Neural progenitor cell (in vitro differentiated cells): ENCODE data around the gene FOXL3. TPM values are rescaled to one million over a fixed set of nuclear protein-coding genes. Genes with fewer than 3 reads are reported as not detected.

Experiments
- DNase-seq: peaks from one replicate; pipeline ENCODE4 v3.0.0-alpha.2; 2016; ENCODE audit warnings: low spot score
- H2AFZ ChIP-seq: fragments of 200-600 bp; sonication (generic); replicated peaks from 2 replicates; pipeline ENCODE4 v1.6.1; 2016; ENCODE audit warnings: antibody characterized with exemption
- H3F3A ChIP-seq: fragments of 200-600 bp; sonication (generic); 2 replicates; pipeline ENCODE4 v1.6.1; 2016; ENCODE audit warnings: antibody characterized with exemption, low read depth
- H3K27ac ChIP-seq: fragments of 200-600 bp; sonication (generic); 2 replicates; pipeline ENCODE4 v1.5.1; 2016; ENCODE audit warnings: mild to moderate bottlenecking
- H3K27me3 ChIP-seq: fragments of 200-600 bp; sonication (generic); 2 replicates; pipeline ENCODE4 v1.6.1; 2016; ENCODE audit warnings: mild to moderate bottlenecking, moderate library complexity
- H3K36me3 ChIP-seq: fragments of 200-600 bp; sonication (generic); 2 replicates; pipeline ENCODE4 v1.5.1; 2016
- H3K4me1 ChIP-seq: fragments of 200-600 bp; sonication (generic); 2 replicates; pipeline ENCODE4 v1.6.1; 2016; ENCODE audit warnings: mixed run types
- H3K4me2 ChIP-seq: fragments of 200-600 bp; sonication (generic); 2 replicates; pipeline ENCODE4 v1.6.1; 2016
- H3K4me3 ChIP-seq: fragments of 200-600 bp; sonication (generic); 2 replicates; pipeline ENCODE4 v1.5.1; 2016
- H3K79me2 ChIP-seq: fragments of 200-600 bp; sonication (generic); 2 replicates; pipeline ENCODE4 v1.6.1; 2016; ENCODE audit warnings: low read depth
- H3K9ac ChIP-seq: fragments of 200-600 bp; sonication (generic); 2 replicates; pipeline ENCODE4 v1.6.1; 2016
- H3K9me3 ChIP-seq: fragments of 200-600 bp; sonication (generic); 2 replicates; pipeline ENCODE4 v1.5.1; 2016; ENCODE audit warnings: low read depth
- H4K20me1 ChIP-seq: fragments of 200-600 bp; sonication (generic); 2 replicates; pipeline ENCODE4 v1.6.1; 2016; ENCODE audit warnings: low read depth
- H3K27ac Mint-ChIP-seq: 3 replicates; pipeline ENCODE4 v1.8.0; 2021; ENCODE audit warnings: mixed read lengths
- H3K27me3 Mint-ChIP-seq: 2 replicates; pipeline ENCODE4 v1.8.0; 2022; ENCODE audit warnings: low read depth, mild to moderate bottlenecking, inconsistent platforms, moderate library complexity, mixed read lengths; ENCODE audit not compliant: insufficient read depth
- H3K36me3 Mint-ChIP-seq: 3 replicates; pipeline ENCODE4 v1.8.0; 2021; ENCODE audit warnings: mixed read lengths
- H3K4me1 Mint-ChIP-seq: 3 replicates; pipeline ENCODE4 v1.8.0; 2021; ENCODE audit warnings: mixed read lengths
- H3K4me3 Mint-ChIP-seq: 3 replicates; pipeline ENCODE4 v1.8.0; 2021; ENCODE audit warnings: mild to moderate bottlenecking, moderate library complexity, mixed read lengths
- H3K9me3 Mint-ChIP-seq: 3 replicates; pipeline ENCODE4 v1.8.0; 2020; ENCODE audit warnings: mixed read lengths
- CTCF ChIP-seq: fragments of 200-600 bp; sonication (generic); IDR thresholded peaks from 2 replicates; pipeline ENCODE4 v1.5.1; 2017; ENCODE audit warnings: antibody characterized with exemption, mild to moderate bottlenecking
- EZH2 ChIP-seq: fragments of 200-600 bp; sonication (generic); IDR thresholded peaks from 2 replicates; pipeline ENCODE4 v1.6.1; 2017; ENCODE audit warnings: antibody characterized with exemption, mild to moderate bottlenecking, moderate library complexity
- EZH2phosphoT487 ChIP-seq: fragments of 200-600 bp; sonication (generic); IDR thresholded peaks from 2 replicates; pipeline ENCODE4 v1.6.1; 2017; ENCODE audit warnings: antibody characterized with exemption
- total RNA-seq: library from RNA; depleted of rRNA; stranded (reverse); fragments of >200 nt; gene quantifications from 2 replicates; pipeline ENCODE4 v1.2.3, GENCODE V29; 2015; ENCODE audit warnings: low replicate concordance

Gene FOXL3
- total RNA-seq, 1 donor from 2014 or later = not detected

GRCh38 chr7:279821-280220, 10.1 kb upstream of the FOXL3 start:
- no peak for TF ChIP-seq EZH2phosphoT487
- no peak for TF ChIP-seq CTCF
- TF ChIP-seq EZH2 = no peak
- no peaks in the 10 kb centered on the region for H3K27me3 ChIP-seq
- Mint-ChIP-seq H3K9me3 (peaks cover 19% of the 10 kb centered on the region), H3K36me3 (peaks cover 3% of the 10 kb centered on the region), H3K4me1 (no peaks in the 10 kb centered on the region), H3K4me3 (no peak overlapping the region), H3K27me3 (no peaks in the 10 kb centered on the region), H3K27ac (no peak overlapping the region)
- no peaks in the 10 kb centered on the region for H3K4me1 ChIP-seq
- no peak overlapping the region for H3K4me2 ChIP-seq
- H3K9me3 ChIP-seq = no peaks in the 10 kb centered on the region
- H3K27ac ChIP-seq = no peak overlapping the region
- H3F3A ChIP-seq = no peaks in the 10 kb centered on the region
- no peak for DNase-seq
- H3K36me3 ChIP-seq = no peaks in the 10 kb centered on the region
- H2AFZ ChIP-seq = no peak overlapping the region
- no peaks in the 10 kb centered on the region for H4K20me1 ChIP-seq
- no peak overlapping the region for H3K4me3 ChIP-seq
- no peaks in the 10 kb centered on the region for H3K79me2 ChIP-seq
- H3K9ac ChIP-seq = no peak overlapping the region

GRCh38 chr7:280461-280860, 9.5 kb upstream of the FOXL3 start:
- no peaks in the 10 kb centered on the region for H3K9me3 ChIP-seq
- no peak for DNase-seq
- no peak overlapping the region for H3K27ac Mint-ChIP-seq

GRCh38 chr7:281637-282036, 8.3 kb upstream of the FOXL3 start:
- H3K4me3 ChIP-seq = no peak overlapping the region
- no peaks in the 10 kb centered on the region for H3K4me1 ChIP-seq
- no peaks in the 10 kb centered on the region for H3K36me3 ChIP-seq
- no peak overlapping the region for H3K27ac ChIP-seq
- H3K9ac ChIP-seq = no peak overlapping the region
- no peak overlapping the region for H3K4me2 ChIP-seq
- H3K27me3 Mint-ChIP-seq = peaks cover 4% of the 10 kb centered on the region
- H3K27me3 ChIP-seq = no peaks in the 10 kb centered on the region
- no peaks in the 10 kb centered on the region for H4K20me1 ChIP-seq
- no peak overlapping the region for H2AFZ ChIP-seq
- no peaks in the 10 kb centered on the region for H3F3A ChIP-seq
- peaks cover 3% of the 10 kb centered on the region for H3K36me3 Mint-ChIP-seq
- no peak overlapping the region for H3K4me3 Mint-ChIP-seq
- no peak for TF ChIP-seq CTCF
- TF ChIP-seq EZH2 = no peak
- no peak for TF ChIP-seq EZH2phosphoT487
- no peaks in the 10 kb centered on the region for H3K9me3 ChIP-seq
- H3K27ac Mint-ChIP-seq = no peak overlapping the region
- H3K4me1 Mint-ChIP-seq = no peaks in the 10 kb centered on the region
- no peaks in the 10 kb centered on the region for H3K79me2 ChIP-seq
- DNase-seq = no peak
- peaks cover 10% of the 10 kb centered on the region for H3K9me3 Mint-ChIP-seq

More at GRCh38 chr7:280461-280860, 9.5 kb upstream of the FOXL3 start:
- Histone ChIP-seq H2AFZ (no peak overlapping the region), H3K27ac (no peak overlapping the region), H3K4me3 (no peak overlapping the region), H3K27me3 (no peaks in the 10 kb centered on the region), H3K36me3 (no peaks in the 10 kb centered on the region), H3K9ac (no peak overlapping the region), H4K20me1 (no peaks in the 10 kb centered on the region), H3K4me1 (no peaks in the 10 kb centered on the region), H3F3A (no peaks in the 10 kb centered on the region), H3K4me2 (no peak overlapping the region), H3K79me2 (no peaks in the 10 kb centered on the region)
- Mint-ChIP-seq H3K36me3 (peaks cover 3% of the 10 kb centered on the region), H3K4me1 (no peaks in the 10 kb centered on the region), H3K27me3 (no peaks in the 10 kb centered on the region), H3K4me3 (no peak overlapping the region), H3K9me3 (peaks cover 13% of the 10 kb centered on the region)
- no peak for TF ChIP-seq EZH2
- no peak for TF ChIP-seq EZH2phosphoT487
- no peak for TF ChIP-seq CTCF
